ENCODE results near the gene TBCEL.

TBCEL gene

GRCh38 chr11:120988603-120989002 is 35.3 kb upstream of the TBCEL start:
- Histone ChIP-seq H3K9me3 (replicated peaks; ENCODE audit: insufficient read depth, low read length) (no peaks in the 10 kb centered on the region), H3K4me1 (ENCODE audit: low read length) (no peaks in the 10 kb centered on the region), H3K4me3 (ENCODE audit: low read length) (no peak overlapping the region), H3K27me3 (replicated peaks; ENCODE audit: insufficient read depth, low read length) (no peaks in the 10 kb centered on the region), H3K27ac (ENCODE audit: low read length) (no peak overlapping the region), H4K20me1 (ENCODE audit: insufficient read depth, low read length) (no peaks in the 10 kb centered on the region), H3K36me3 (replicated peaks; ENCODE audit: insufficient read depth, low read length) (no peaks in the 10 kb centered on the region), H2AFZ (ENCODE audit: low read length) (no peak overlapping the region), H3K79me2 (ENCODE audit: low read length) (no peaks in the 10 kb centered on the region), H3K9me2 (replicated peaks; ENCODE audit: insufficient read depth, low read length) (no peaks in the 10 kb centered on the region), H3K9ac (ENCODE audit: low read length) (no peak overlapping the region), H3F3A (ENCODE audit: insufficient read depth, low read length) (no peaks in the 10 kb centered on the region), H3K4me2 (ENCODE audit: low read depth, low read length) (no peak overlapping the region)
- TF ChIP-seq EZH2phosphoT487 (IDR thresholded peaks at IDR 0.05; ENCODE audit: low read length), result no peak
- no peak for TF ChIP-seq EZH2 (optimal IDR thresholded peaks at IDR 0.05; ENCODE audit: low read depth, low read length)
- no peak for TF ChIP-seq CTCF (IDR thresholded peaks at IDR 0.05; ENCODE audit: low read length)
- no peak for DNase-seq

- H3K79me2 ChIP-seq (ENCODE audit: low read length), result no peaks in the 10 kb centered on the region
- H3K4me3 ChIP-seq (ENCODE audit: low read length), result no peak overlapping the region
- H3K27ac ChIP-seq (ENCODE audit: low read length), result no peak overlapping the region
- H3K27me3 ChIP-seq (replicated peaks; ENCODE audit: insufficient read depth, low read length), result no peaks in the 10 kb centered on the region
- H3K4me2 ChIP-seq (ENCODE audit: low read depth, low read length), result no peak overlapping the region
- H3K9ac ChIP-seq (ENCODE audit: low read length), result no peak overlapping the region
- H3K9me3 ChIP-seq (replicated peaks; ENCODE audit: insufficient read depth, low read length), result no peaks in the 10 kb centered on the region
- H4K20me1 ChIP-seq (ENCODE audit: insufficient read depth, low read length), result no peaks in the 10 kb centered on the region
- no peak for DNase-seq
- H3F3A ChIP-seq (ENCODE audit: insufficient read depth, low read length), result no peaks in the 10 kb centered on the region
- H3K4me1 ChIP-seq (ENCODE audit: low read length), result no peaks in the 10 kb centered on the region
- no peak overlapping the region for H2AFZ ChIP-seq (ENCODE audit: low read length)
- H3K9me2 ChIP-seq (replicated peaks; ENCODE audit: insufficient read depth, low read length), result no peaks in the 10 kb centered on the region
- no peaks in the 10 kb centered on the region for H3K36me3 ChIP-seq (replicated peaks; ENCODE audit: insufficient read depth, low read length)
- no peak for TF ChIP-seq EZH2 (optimal IDR thresholded peaks at IDR 0.05; ENCODE audit: low read depth, low read length)
- no peak for TF ChIP-seq EZH2phosphoT487 (IDR thresholded peaks at IDR 0.05; ENCODE audit: low read length)
Observed at GRCh38 chr11:120991830-120992686, 31.8 kb upstream of the TBCEL start.

- H3K9ac ChIP-seq (ENCODE audit: low read length), result no peak overlapping the region
- no peak overlapping the region for H3K4me3 ChIP-seq (ENCODE audit: low read length)
- H3F3A ChIP-seq (ENCODE audit: insufficient read depth, low read length), result no peaks in the 10 kb centered on the region
- H4K20me1 ChIP-seq (ENCODE audit: insufficient read depth, low read length), result no peaks in the 10 kb centered on the region
- no peak for DNase-seq
- no peaks in the 10 kb centered on the region for H3K4me1 ChIP-seq (ENCODE audit: low read length)
- no peaks in the 10 kb centered on the region for H3K9me3 ChIP-seq (replicated peaks; ENCODE audit: insufficient read depth, low read length)
- no peaks in the 10 kb centered on the region for H3K36me3 ChIP-seq (replicated peaks; ENCODE audit: insufficient read depth, low read length)
- TF ChIP-seq CTCF (IDR thresholded peaks at IDR 0.05; ENCODE audit: low read length) (no peak), EZH2phosphoT487 (IDR thresholded peaks at IDR 0.05; ENCODE audit: low read length) (no peak), EZH2 (optimal IDR thresholded peaks at IDR 0.05; ENCODE audit: low read depth, low read length) (no peak)
- H3K27ac ChIP-seq (ENCODE audit: low read length), result no peak overlapping the region
- no peaks in the 10 kb centered on the region for H3K9me2 ChIP-seq (replicated peaks; ENCODE audit: insufficient read depth, low read length)
- H3K4me2 ChIP-seq (ENCODE audit: low read depth, low read length), result no peak overlapping the region
- no peak overlapping the region for H2AFZ ChIP-seq (ENCODE audit: low read length)
- no peaks in the 10 kb centered on the region for H3K79me2 ChIP-seq (ENCODE audit: low read length)
- H3K27me3 ChIP-seq (replicated peaks; ENCODE audit: insufficient read depth, low read length), result no peaks in the 10 kb centered on the region
Observed at GRCh38 chr11:120994091-120994859, 29.6 kb upstream of the TBCEL start.
